Measurements from ENCODE around the gene ATL1.

ATL1 gene

GRCh38 chr14:50668826-50669143 is 108.8 kb downstream of the ATL1 start (continued):
- TF ChIP-seq BCL6B (tag by site-specific recombination; IDR thresholded peaks at IDR 0.05): no peak

- ChIA-PET POLR2A (no interaction called here), CTCF (interaction anchor here (0.9 kb wide), 1 partner anchor 104 kb away, joined by 3 read pairs; no protein-coding TSS in a partner anchor)
These were observed 109.6 kb downstream of the ATL1 start for GRCh38 chr14:50669441-50669986.

GRCh38 chr14:50670196-50670865 is 110.4 kb downstream of the ATL1 start:
- ChIA-PET POLR2A (no interaction called here), CTCF (interaction anchor here (0.8 to 0.9 kb wide), 2 partner anchors 103 to 191 kb away, joined by 3 read pairs; no protein-coding TSS in a partner anchor)
- TF ChIP-seq BCL6B (tag by site-specific recombination; IDR thresholded peaks at IDR 0.05): no peak
- no peak for TF ChIP-seq ZNF501 (tag by site-specific recombination; IDR thresholded peaks at IDR 0.05)
- Histone ChIP-seq H3K4me3 (ENCODE audit: low read depth, low read length) (no peak overlapping the region), H3K36me3 (ENCODE audit: control insufficient read depth in 2 of 2, insufficient read depth in 1 of 2, low read length in 2 of 2) (no peaks in the 10 kb centered on the region), H3K4me1 (ENCODE audit: control insufficient read depth, insufficient read depth, low read length) (peaks cover 6% of the 10 kb centered on the region; the same call in 1 of the 2 replicates), H3K9me3 (ENCODE audit: control insufficient read depth, insufficient read depth, low read depth, low read length) (no peaks in the 10 kb centered on the region), H3K27ac (ENCODE audit: extremely low read depth, low read depth, low read length) (no peak overlapping the region; the same call in 1 of the 2 replicates)

More at GRCh38 chr14:50669441-50669986, 109.6 kb downstream of the ATL1 start:
- Histone ChIP-seq H3K9me3 (ENCODE audit: control insufficient read depth, insufficient read depth, low read depth, low read length) (no peaks in the 10 kb centered on the region), H3K4me3 (ENCODE audit: low read depth, low read length) (no peak overlapping the region), H3K4me1 (ENCODE audit: control insufficient read depth, insufficient read depth, low read length) (peaks cover 6% of the 10 kb centered on the region; the same call in 1 of the 2 replicates), H3K36me3 (ENCODE audit: control insufficient read depth in 2 of 2, insufficient read depth in 1 of 2, low read length in 2 of 2) (peaks cover 0 to 4% of the 10 kb centered on the region in 2 experiments; a peak in 1 of 3 replicates), H3K27ac (ENCODE audit: extremely low read depth, low read depth, low read length) (no peak overlapping the region)
- TF ChIP-seq ZNF175 (tag by site-specific recombination; IDR thresholded peaks at IDR 0.05) (no peak), ZNF366 (tag by site-specific recombination; conservative IDR thresholded peaks at IDR 0.05) (peak; percentile 21; the same call in 1 of the 2 replicates)

- Histone ChIP-seq H3K4me1 (ENCODE audit: control insufficient read depth, insufficient read depth, low read length) (peaks cover 2% of the 10 kb centered on the region; the same call in 1 of the 2 replicates), H3K4me3 (ENCODE audit: low read depth, low read length) (no peak overlapping the region), H3K36me3 (ENCODE audit: control insufficient read depth in 2 of 2, insufficient read depth in 1 of 2, low read length in 2 of 2) (no peaks in the 10 kb centered on the region), H3K27ac (ENCODE audit: extremely low read depth, low read depth, low read length) (no peak overlapping the region), H3K9me3 (ENCODE audit: control insufficient read depth, insufficient read depth, low read depth, low read length) (no peaks in the 10 kb centered on the region)
- CTCF ChIA-PET: interaction anchor here (0.6 kb wide), 1 partner anchor 1986 kb away, joined by 4 read pairs; no protein-coding TSS in a partner anchor
- POLR2A ChIA-PET: no interaction called here
- TF ChIP-seq ZNF280C (tag by site-specific recombination; IDR thresholded peaks at IDR 0.05) (no peak), ZBTB6 (tag by site-specific recombination; IDR thresholded peaks at IDR 0.05) (no peak), KLF7 (tag by site-specific recombination; IDR thresholded peaks at IDR 0.05; ENCODE audit: borderline replicate concordance) (no peak), ZNF23 (tag by site-specific recombination; IDR thresholded peaks at IDR 0.05; ENCODE audit: borderline replicate concordance) (no peak), ZNF624 (tag by site-specific recombination; IDR thresholded peaks at IDR 0.05) (no peak), ZNF670 (tag by site-specific recombination; IDR thresholded peaks at IDR 0.05; ENCODE audit: low read depth) (no peak), ZNF112 (tag by site-specific recombination; IDR thresholded peaks at IDR 0.05) (no peak), SP2 (tag by site-specific recombination; IDR thresholded peaks at IDR 0.05) (no peak), ZXDB (tag by site-specific recombination; IDR thresholded peaks at IDR 0.05) (no peak), ZNF830 (tag by site-specific recombination; IDR thresholded peaks at IDR 0.05; ENCODE audit: low read depth) (no peak), ZNF366 (tag by site-specific recombination; conservative IDR thresholded peaks at IDR 0.05) (no peak), ZNF529 (tag by site-specific recombination; IDR thresholded peaks at IDR 0.05; ENCODE audit: insufficient replicate concordance) (no peak), ZNF548 (tag by site-specific recombination; IDR thresholded peaks at IDR 0.05) (no peak), ZBTB49 (tag by site-specific recombination; IDR thresholded peaks at IDR 0.05; ENCODE audit: low read depth) (no peak), ZNF221 (tag by site-specific recombination; IDR thresholded peaks at IDR 0.05; ENCODE audit: borderline replicate concordance) (no peak), ZNF48 (tag by site-specific recombination; IDR thresholded peaks at IDR 0.05) (no peak), YY1 (tag by site-specific recombination; IDR thresholded peaks at IDR 0.05) (no peak)
These were observed 110.9 kb downstream of the ATL1 start for GRCh38 chr14:50670866-50671256.

Data from HEK293 (cell line).